ENCODE data around the gene SPAG17.

GRCh38 chr1:118202076-118202608 lies 17.1 kb upstream of the SPAG17 start:
- TF ChIP-seq, protein P1, sequence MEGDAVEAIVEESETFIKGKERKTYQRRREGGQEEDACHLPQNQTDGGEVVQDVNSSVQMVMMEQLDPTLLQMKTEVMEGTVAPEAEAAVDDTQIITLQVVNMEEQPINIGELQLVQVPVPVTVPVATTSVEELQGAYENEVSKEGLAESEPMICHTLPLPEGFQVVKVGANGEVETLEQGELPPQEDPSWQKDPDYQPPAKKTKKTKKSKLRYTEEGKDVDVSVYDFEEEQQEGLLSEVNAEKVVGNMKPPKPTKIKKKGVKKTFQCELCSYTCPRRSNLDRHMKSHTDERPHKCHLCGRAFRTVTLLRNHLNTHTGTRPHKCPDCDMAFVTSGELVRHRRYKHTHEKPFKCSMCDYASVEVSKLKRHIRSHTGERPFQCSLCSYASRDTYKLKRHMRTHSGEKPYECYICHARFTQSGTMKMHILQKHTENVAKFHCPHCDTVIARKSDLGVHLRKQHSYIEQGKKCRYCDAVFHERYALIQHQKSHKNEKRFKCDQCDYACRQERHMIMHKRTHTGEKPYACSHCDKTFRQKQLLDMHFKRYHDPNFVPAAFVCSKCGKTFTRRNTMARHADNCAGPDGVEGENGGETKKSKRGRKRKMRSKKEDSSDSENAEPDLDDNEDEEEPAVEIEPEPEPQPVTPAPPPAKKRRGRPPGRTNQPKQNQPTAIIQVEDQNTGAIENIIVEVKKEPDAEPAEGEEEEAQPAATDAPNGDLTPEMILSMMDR (IDR thresholded peaks at IDR 0.05 in 4 of 5, conservative IDR thresholded peaks at IDR 0.05 in 1 of 5): no peak
- TF ChIP-seq POLR2A (IDR thresholded peaks at IDR 0.05): no peak

All from gastrocnemius medialis (tissue), 4 donors.